Ascending aorta (tissue), 2 donors: ENCODE data around the gene HLA-DQA1. TPM values are rescaled to one million over a fixed set of nuclear protein-coding genes. Genes with fewer than 3 reads are reported as not detected.

Experiments
- DNase-seq, 2 donors: peaks; one replicate each; pipeline ENCODE4 v3.0.0-alpha.2; 2019; ENCODE audit warnings: low spot score in 2 of 2
- H3K27ac ChIP-seq, 2 donors: fragments of 200-600 bp; sonication (generic); one replicate each; pipeline ENCODE4 v1.5.1; 2016 to 2017; ENCODE audit warnings: mild to moderate bottlenecking in 1 of 2
- H3K27me3 ChIP-seq: fragments of 200-600 bp; sonication (generic); one replicate; pipeline ENCODE4 v1.5.1; 2017
- H3K36me3 ChIP-seq, 2 donors: fragments of 200-600 bp; sonication (generic); one replicate each; pipeline ENCODE4 v1.5.1; 2016
- H3K4me1 ChIP-seq, 2 donors: fragments of 200-600 bp; sonication (generic); one replicate each; pipeline ENCODE4 v1.5.1; 2016 to 2017; ENCODE audit warnings: mild to moderate bottlenecking in 1 of 2
- H3K4me3 ChIP-seq, 2 donors: fragments of 200-600 bp; sonication (generic); one replicate each; pipeline ENCODE4 v1.5.1; 2016 to 2017; ENCODE audit warnings: mild to moderate bottlenecking in 1 of 2
- H3K9me3 ChIP-seq, 2 donors: fragments of 200-600 bp; sonication (generic); one replicate each; pipeline ENCODE4 v1.5.1; 2016
- intact Hi-C: fragments of 100-400 bp; cut with DNase I; formaldehyde crosslinking; loops from one replicate; pipeline ENCODE4 v1.15.1; 2023
- total RNA-seq: library from RNA; depleted of rRNA; stranded (reverse); fragments of >200 nt; gene quantifications from one replicate; pipeline ENCODE4 v1.1.0, GENCODE V29; 2016
- TF ChIP-seq, protein P1 (sequence below), 3 experiments: fragments of 200-600 bp in 2 of 3; fragments of 450-650 bp in 1 of 3; sonication (generic) in 2 of 3; IDR thresholded peaks; one replicate each; pipeline ENCODE4 v1.5.1; 2016 to 2019; ENCODE audit warnings: antibody characterized with exemption in 3 of 3, mild to moderate bottlenecking in 1 of 3, moderate library complexity in 1 of 3

The HLA-DQA1 gene
- total RNA-seq, 1 donor from 2014 or later = 2.0 TPM

GRCh38 chr6:32658268-32658897 is 21.2 kb downstream of the HLA-DQA1 start:
- TF ChIP-seq, protein P1, sequence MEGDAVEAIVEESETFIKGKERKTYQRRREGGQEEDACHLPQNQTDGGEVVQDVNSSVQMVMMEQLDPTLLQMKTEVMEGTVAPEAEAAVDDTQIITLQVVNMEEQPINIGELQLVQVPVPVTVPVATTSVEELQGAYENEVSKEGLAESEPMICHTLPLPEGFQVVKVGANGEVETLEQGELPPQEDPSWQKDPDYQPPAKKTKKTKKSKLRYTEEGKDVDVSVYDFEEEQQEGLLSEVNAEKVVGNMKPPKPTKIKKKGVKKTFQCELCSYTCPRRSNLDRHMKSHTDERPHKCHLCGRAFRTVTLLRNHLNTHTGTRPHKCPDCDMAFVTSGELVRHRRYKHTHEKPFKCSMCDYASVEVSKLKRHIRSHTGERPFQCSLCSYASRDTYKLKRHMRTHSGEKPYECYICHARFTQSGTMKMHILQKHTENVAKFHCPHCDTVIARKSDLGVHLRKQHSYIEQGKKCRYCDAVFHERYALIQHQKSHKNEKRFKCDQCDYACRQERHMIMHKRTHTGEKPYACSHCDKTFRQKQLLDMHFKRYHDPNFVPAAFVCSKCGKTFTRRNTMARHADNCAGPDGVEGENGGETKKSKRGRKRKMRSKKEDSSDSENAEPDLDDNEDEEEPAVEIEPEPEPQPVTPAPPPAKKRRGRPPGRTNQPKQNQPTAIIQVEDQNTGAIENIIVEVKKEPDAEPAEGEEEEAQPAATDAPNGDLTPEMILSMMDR (IDR thresholded peaks at IDR 0.05) = no peak
- Histone ChIP-seq H3K27ac (no peak overlapping the region), H3K4me3 (no peak overlapping the region), H3K4me1 (no peaks in the 10 kb centered on the region), H3K9me3 (no peaks in the 10 kb centered on the region), H3K27me3 (no peaks in the 10 kb centered on the region), H3K36me3 (no peaks in the 10 kb centered on the region)
- intact Hi-C loops = no loop called here
- no peak for DNase-seq

DNA sequence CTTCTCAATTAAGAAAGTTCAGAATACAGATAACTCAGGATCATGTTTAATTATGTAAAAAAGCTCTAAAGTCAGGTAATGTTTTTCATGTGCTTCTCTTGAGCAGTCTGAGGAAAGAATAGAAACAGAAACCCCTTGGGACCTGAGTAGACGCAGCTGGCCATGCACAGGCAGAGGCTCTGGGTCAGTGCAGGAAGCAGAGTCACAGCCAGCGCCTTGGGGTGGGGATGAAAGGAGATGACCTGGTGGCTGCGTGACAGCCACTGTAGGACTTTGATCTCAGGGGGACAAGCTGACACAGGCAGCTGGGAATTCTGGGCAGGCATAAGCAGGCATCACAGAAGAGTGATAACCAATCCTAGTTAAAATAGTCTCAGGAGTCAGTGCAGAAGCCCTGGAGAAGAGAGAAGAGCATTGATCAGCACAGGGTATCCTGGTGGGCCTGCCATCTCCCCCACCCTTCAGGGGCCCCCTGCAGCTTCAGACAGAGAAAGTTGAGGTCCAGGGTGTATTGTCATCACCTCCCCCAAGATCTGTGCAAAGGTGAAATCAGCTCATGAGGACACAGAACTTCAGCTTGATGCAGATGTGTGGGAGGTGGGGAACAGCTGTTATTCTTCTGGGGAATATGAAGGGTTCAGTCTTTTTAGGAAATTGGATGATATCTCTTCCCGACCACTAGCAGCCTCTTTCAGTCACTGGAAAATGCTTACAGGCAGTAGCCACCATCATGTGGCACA is 22.8 kb downstream of the HLA-DQA1 start:
- TF ChIP-seq, protein P1 (IDR thresholded peaks at IDR 0.05) = no peak
- Histone ChIP-seq H3K36me3 (no peaks in the 10 kb centered on the region), H3K4me3 (no peak overlapping the region), H3K27ac (no peak overlapping the region), H3K9me3 (no peaks in the 10 kb centered on the region), H3K27me3 (no peaks in the 10 kb centered on the region), H3K4me1 (no peaks in the 10 kb centered on the region)
- no peak for DNase-seq
- intact Hi-C loops = no loop called here

- no peak overlapping the region for H3K27ac ChIP-seq
- no peaks in the 10 kb centered on the region for H3K36me3 ChIP-seq
- no peak for DNase-seq
- H3K4me1 ChIP-seq = no peaks in the 10 kb centered on the region
- no peak overlapping the region for H3K4me3 ChIP-seq
- no peaks in the 10 kb centered on the region for H3K9me3 ChIP-seq
- H3K27me3 ChIP-seq = no peaks in the 10 kb centered on the region
- intact Hi-C loops = no loop called here
- TF ChIP-seq, protein P1 (IDR thresholded peaks at IDR 0.05) = no peak
Measured at GRCh38 chr6:32662099-32662498, 24.9 kb downstream of the HLA-DQA1 start.

- TF ChIP-seq, protein P1 (IDR thresholded peaks at IDR 0.05) = no peak
Measured at GRCh38 chr6:32662836-32663235, 25.6 kb downstream of the HLA-DQA1 start.

DNA sequence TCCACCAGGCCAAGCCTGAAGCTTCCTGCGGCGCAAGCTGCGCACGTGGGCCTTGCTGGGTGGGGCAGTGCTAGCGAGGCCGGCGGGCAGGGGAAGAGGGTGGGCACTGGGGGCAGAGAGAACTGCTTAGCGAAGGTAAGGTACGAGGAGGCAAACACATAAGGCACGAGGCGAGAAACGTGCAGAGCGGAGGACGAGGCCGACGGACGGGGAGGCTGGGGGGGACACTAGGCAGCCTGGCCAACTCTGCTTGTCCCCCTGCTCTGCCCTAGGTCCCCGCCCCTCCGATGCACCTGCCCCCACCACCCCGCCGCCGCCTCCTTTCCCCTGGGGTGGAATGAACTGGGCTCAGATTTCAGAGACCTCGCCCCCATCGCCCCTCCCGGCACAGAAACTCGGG is 27.1 kb downstream of the HLA-DQA1 start:
- Histone ChIP-seq H3K4me3 (no peak overlapping the region), H3K27ac (no peak overlapping the region), H3K27me3 (no peaks in the 10 kb centered on the region), H3K36me3 (no peaks in the 10 kb centered on the region), H3K4me1 (no peaks in the 10 kb centered on the region), H3K9me3 (no peaks in the 10 kb centered on the region)
- TF ChIP-seq, protein P1 (IDR thresholded peaks at IDR 0.05) = no peak
- DNase-seq = no peak
- intact Hi-C loops = no loop called here

More at GRCh38 chr6:32662836-32663235, 25.6 kb downstream of the HLA-DQA1 start:
- H3K27me3 ChIP-seq = no peaks in the 10 kb centered on the region
- H3K4me3 ChIP-seq = no peak overlapping the region
- H3K9me3 ChIP-seq = no peaks in the 10 kb centered on the region
- H3K27ac ChIP-seq = no peak overlapping the region
- DNase-seq = no peak
- H3K4me1 ChIP-seq = no peaks in the 10 kb centered on the region
- no peaks in the 10 kb centered on the region for H3K36me3 ChIP-seq
- intact Hi-C loops = no loop called here
